NK-92 (cell line): ENCODE measurements around the gene GRIN1.

ENCODE experiments used
- DNase-seq: peaks from one replicate; lab custom pipeline; 2025; ENCODE audit not compliant: unreplicated experiment; lab: John Stamatoyannopoulos, UW

Gene GRIN1

GRCh38 chr9:137145731-137146526, 7.0 kb downstream of the GRIN1 start:
- DNase-seq, result no peak

GRCh38 chr9:137146527-137146918, 7.6 kb downstream of the GRIN1 start:
- no peak for DNase-seq

GRCh38 chr9:137147091-137147792, 8.3 kb downstream of the GRIN1 start:
- DNase-seq, result no peak

- no peak for DNase-seq
Observed at GRCh38 chr9:137147793-137148160, 8.8 kb downstream of the GRIN1 start.

- DNase-seq, result no peak
Observed at GRCh38 chr9:137148242-137148641, 9.3 kb downstream of the GRIN1 start.

- no peak for DNase-seq
Observed at GRCh38 chr9:137148661-137149060, 9.7 kb downstream of the GRIN1 start.

GRCh38 chr9:137149363-137149762, 10.4 kb downstream of the GRIN1 start:
- DNase-seq, result no peak

- DNase-seq, result no peak
Observed at GRCh38 chr9:137149942-137150616, 11.1 kb downstream of the GRIN1 start.

GRCh38 chr9:137150617-137151457, 11.9 kb downstream of the GRIN1 start:
- no peak for DNase-seq

GRCh38 chr9:137152844-137153405, 14.0 kb downstream of the GRIN1 start:
- DNase-seq, result no peak

- no peak for DNase-seq
Observed at GRCh38 chr9:137156567-137157375, 17.8 kb downstream of the GRIN1 start.

- DNase-seq, result no peak
Observed at GRCh38 chr9:137157618-137158415, 18.9 kb downstream of the GRIN1 start.

GRCh38 chr9:137158625-137159024, 19.7 kb downstream of the GRIN1 start:
- no peak for DNase-seq

GRCh38 chr9:137159105-137160053, 20.4 kb downstream of the GRIN1 start:
- DNase-seq, result no peak

GRCh38 chr9:137160054-137160425, 21.1 kb downstream of the GRIN1 start:
- no peak for DNase-seq

- no peak for DNase-seq
Observed at GRCh38 chr9:137160716-137161557, 22.0 kb downstream of the GRIN1 start.
